Osteoblast (primary cell): ENCODE data around the gene TBC1D10A. TPM values are rescaled to one million over a fixed set of nuclear protein-coding genes. Genes with fewer than 3 reads are reported as not detected.

Experiments used
- DNase-seq: peaks from one replicate; pipeline ENCODE4 v3.0.0; 2011; ENCODE audit warnings: low spot score, mixed read lengths; ENCODE audit not compliant: insufficient read length; ENCODE audit errors: missing footprints
- H2AFZ ChIP-seq: 2 replicates; pipeline ENCODE4 v1.6.0; 2011; ENCODE audit warnings: mild to moderate bottlenecking, low read length
- H3K27ac ChIP-seq: 2 replicates; pipeline ENCODE4 v1.5.1; 2011; ENCODE audit warnings: mild to moderate bottlenecking, low read depth, low read length, moderate library complexity
- H3K27me3 ChIP-seq: 2 replicates; pipeline ENCODE4 v1.6.0; 2012; ENCODE audit warnings: mild to moderate bottlenecking, control low read depth, inconsistent platforms, low read length, moderate library complexity; ENCODE audit not compliant: insufficient read depth
- H3K36me3 ChIP-seq: 2 replicates; pipeline ENCODE4 v1.5.1; 2011; ENCODE audit warnings: mild to moderate bottlenecking, low read length, control low read depth, moderate library complexity; ENCODE audit not compliant: insufficient read depth
- H3K4me1 ChIP-seq: 2 replicates; pipeline ENCODE4 v1.5.1; 2011; ENCODE audit warnings: mild to moderate bottlenecking, low read length, control low read depth, moderate library complexity; ENCODE audit not compliant: insufficient read depth
- H3K4me2 ChIP-seq: 2 replicates; pipeline ENCODE4 v1.6.0; 2011; ENCODE audit warnings: mild to moderate bottlenecking, low read length; ENCODE audit not compliant: insufficient read depth
- H3K4me3 ChIP-seq: fragments of 200-600 bp; sonication (generic); 3 replicates; pipeline ENCODE4 v1.5.1; 2012; ENCODE audit warnings: mild to moderate bottlenecking, low read length, inconsistent platforms; ENCODE audit not compliant: insufficient read depth
- H3K79me2 ChIP-seq: 2 replicates; pipeline ENCODE4 v1.6.0; 2012; ENCODE audit warnings: mild to moderate bottlenecking, low read length, control low read depth, inconsistent platforms; ENCODE audit not compliant: insufficient read depth
- H3K9me3 ChIP-seq: 2 replicates; pipeline ENCODE4 v1.5.1; 2011; ENCODE audit warnings: low read depth, low read length, control low read depth
- H4K20me1 ChIP-seq: 2 replicates; pipeline ENCODE4 v1.6.0; 2012; ENCODE audit warnings: mild to moderate bottlenecking, low read length, control low read depth; ENCODE audit not compliant: insufficient read depth
- CTCF ChIP-seq: IDR thresholded peaks from 2 replicates; pipeline ENCODE4 v1.5.1; 2011; ENCODE audit warnings: mild to moderate bottlenecking, low read depth, low read length, moderate library complexity; ENCODE audit errors: extremely low read depth
- total RNA-seq: library from RNA; depleted of rRNA; stranded (reverse); fragments of >200 nt; gene quantifications from 2 replicates; pipeline ENCODE4 v1.2.3, GENCODE V29; 2012

The TBC1D10A gene
- total RNA-seq, 1 donor: 32.9 TPM

GRCh38 chr22:30272781-30273601, 53.8 kb downstream of the TBC1D10A start:
- Histone ChIP-seq H3K4me3 (no peak overlapping the region), H3K79me2 (no peaks in the 10 kb centered on the region), H3K4me1 (peaks cover 19% of the 10 kb centered on the region), H3K9me3 (no peaks in the 10 kb centered on the region), H4K20me1 (no peaks in the 10 kb centered on the region), H3K4me2 (no peak overlapping the region), H2AFZ (no peak overlapping the region), H3K36me3 (no peaks in the 10 kb centered on the region), H3K27me3 (no peaks in the 10 kb centered on the region), H3K27ac (peak overlapping the region; percentile 55)
- DNase-seq: peak; percentile 41
- no peak for TF ChIP-seq CTCF

- H3K27ac ChIP-seq: peak overlapping the region; percentile 92
- DNase-seq: peak; percentile 98
Measured at GRCh38 chr22:30270832-30271231, 55.9 kb downstream of the TBC1D10A start.

GRCh38 chr22:30268331-30268730, 58.4 kb downstream of the TBC1D10A start:
- H3K36me3 ChIP-seq: no peaks in the 10 kb centered on the region
- no peak overlapping the region for H3K4me2 ChIP-seq
- H3K27me3 ChIP-seq: no peaks in the 10 kb centered on the region
- no peaks in the 10 kb centered on the region for H4K20me1 ChIP-seq
- no peak for DNase-seq
- no peaks in the 10 kb centered on the region for H3K9me3 ChIP-seq
- peaks cover 10% of the 10 kb centered on the region for H3K4me1 ChIP-seq
- no peak overlapping the region for H3K4me3 ChIP-seq
- H2AFZ ChIP-seq: no peak overlapping the region
- no peaks in the 10 kb centered on the region for H3K79me2 ChIP-seq
- no peak for TF ChIP-seq CTCF
- no peak overlapping the region for H3K27ac ChIP-seq

More at GRCh38 chr22:30270832-30271231, 55.9 kb downstream of the TBC1D10A start:
- H3K79me2 ChIP-seq: no peaks in the 10 kb centered on the region
- H4K20me1 ChIP-seq: no peaks in the 10 kb centered on the region
- no peaks in the 10 kb centered on the region for H3K9me3 ChIP-seq
- peaks cover 9% of the 10 kb centered on the region for H3K4me1 ChIP-seq
- H3K4me3 ChIP-seq: peak overlapping the region; percentile 16
- peak overlapping the region; percentile 78 for H2AFZ ChIP-seq
- peak overlapping the region; percentile 46 for H3K4me2 ChIP-seq
- no peak for TF ChIP-seq CTCF
- no peaks in the 10 kb centered on the region for H3K36me3 ChIP-seq
- no peaks in the 10 kb centered on the region for H3K27me3 ChIP-seq
